Activated CD4-positive, alpha-beta memory T cell treated with anti-CD3 and anti-CD28 coated beads for 36 hours (primary cell): ENCODE data around the gene ALDH5A1. TPM values are rescaled to one million over a fixed set of nuclear protein-coding genes. Genes with fewer than 3 reads are reported as not detected.

Experiments used
- CTCF ChIA-PET: fragments of 350-600 bp; sonication (Branson Sonifier 250); formaldehyde crosslinking; loops from one replicate; lab custom pipeline; 2021; ENCODE audit warnings: antibody characterized with exemption, inconsistent platforms; lab: Charles Lee
- POLR2A ChIA-PET: fragments of 350-600 bp; sonication (Branson Sonifier 250); formaldehyde crosslinking; loops from one replicate; lab custom pipeline; 2021; ENCODE audit warnings: antibody characterized with exemption; lab: Charles Lee
- DNase-seq: peaks from one replicate; pipeline ENCODE4 v3.0.0-alpha.2; 2020
- H3K27ac Mint-ChIP-seq: one replicate; pipeline ENCODE4 v1.8.0; 2021; ENCODE audit warnings: mixed read lengths
- H3K27me3 Mint-ChIP-seq: one replicate; pipeline ENCODE4 v1.8.0; 2021; ENCODE audit warnings: mixed read lengths
- H3K36me3 Mint-ChIP-seq: one replicate; pipeline ENCODE4 v1.8.0; 2021; ENCODE audit warnings: mixed read lengths
- H3K4me1 Mint-ChIP-seq: one replicate; pipeline ENCODE4 v1.8.0; 2021; ENCODE audit warnings: low read depth, mixed read lengths
- H3K4me3 Mint-ChIP-seq: one replicate; pipeline ENCODE4 v1.8.0; 2021; ENCODE audit warnings: mild to moderate bottlenecking, mixed read lengths
- H3K9me3 Mint-ChIP-seq: one replicate; pipeline ENCODE4 v1.8.0; 2021; ENCODE audit warnings: mixed read lengths
- intact Hi-C: fragments of 100-400 bp; cut with micrococcal nuclease; formaldehyde crosslinking; loops from one replicate; pipeline ENCODE4 v1.15.1; 2023
- total RNA-seq, 2 experiments: library from RNA; stranded (reverse); gene quantifications; one replicate each; pipeline ENCODE4 v1.2.3, GENCODE V29; 2021

The ALDH5A1 gene
- total RNA-seq, 2 experiments from 2014 or later: 13.1 to 13.9 TPM

GRCh38 chr6:24460966-24461365, 33.8 kb upstream of the ALDH5A1 start:
- ChIA-PET CTCF (no interaction called here), POLR2A (no interaction called here)
- no peaks in the 10 kb centered on the region for H3K27me3 Mint-ChIP-seq

GRCh38 chr6:24464253-24465038, 30.3 kb upstream of the ALDH5A1 start:
- Mint-ChIP-seq H3K36me3 (no peaks in the 10 kb centered on the region), H3K27me3 (no peaks in the 10 kb centered on the region), H3K4me1 (no peaks in the 10 kb centered on the region), H3K27ac (no peak overlapping the region), H3K9me3 (no peaks in the 10 kb centered on the region), H3K4me3 (no peak overlapping the region)
- intact Hi-C loops: no loop called here
- DNase-seq: no peak
- ChIA-PET POLR2A (no interaction called here), CTCF (no interaction called here)

More at GRCh38 chr6:24460966-24461365, 33.8 kb upstream of the ALDH5A1 start:
- no peaks in the 10 kb centered on the region for H3K9me3 Mint-ChIP-seq
- no peaks in the 10 kb centered on the region for H3K4me1 Mint-ChIP-seq
- intact Hi-C loops: no loop called here
- no peak overlapping the region for H3K4me3 Mint-ChIP-seq
- H3K27ac Mint-ChIP-seq: no peak overlapping the region
- no peak for DNase-seq
- H3K36me3 Mint-ChIP-seq: no peaks in the 10 kb centered on the region

DNA sequence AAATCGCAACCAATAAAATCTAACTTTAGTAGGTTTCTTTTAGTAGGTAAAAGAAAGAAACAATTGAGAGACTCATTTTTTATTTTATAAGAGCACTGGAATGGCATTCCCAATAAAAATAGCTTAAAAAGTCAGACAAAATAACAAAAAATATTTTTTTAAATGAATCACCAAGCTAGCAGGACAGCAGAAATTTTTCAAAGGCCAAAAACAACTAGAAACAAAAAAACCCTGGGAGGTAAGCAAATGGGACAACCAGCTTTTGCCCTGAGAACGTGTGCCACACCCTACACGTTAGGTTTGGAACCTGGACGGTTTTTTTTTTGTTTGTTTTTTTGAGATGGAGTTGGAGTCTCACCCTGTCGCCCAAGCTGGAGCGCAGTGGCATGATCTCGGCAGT, 25.0 kb upstream of the ALDH5A1 start:
- H3K4me1 Mint-ChIP-seq: no peaks in the 10 kb centered on the region
- no peaks in the 10 kb centered on the region for H3K9me3 Mint-ChIP-seq
- no peak overlapping the region for H3K27ac Mint-ChIP-seq
- ChIA-PET CTCF (interaction anchor here (0.7 kb wide), 1 partner anchor 9 kb away, joined by 3 read pairs; no protein-coding TSS in a partner anchor), POLR2A (no interaction called here)
- DNase-seq: no peak
- no peaks in the 10 kb centered on the region for H3K27me3 Mint-ChIP-seq
- H3K36me3 Mint-ChIP-seq: no peaks in the 10 kb centered on the region
- intact Hi-C loops: no loop called here
- no peak overlapping the region for H3K4me3 Mint-ChIP-seq

- Mint-ChIP-seq H3K4me3 (no peak overlapping the region), H3K4me1 (no peaks in the 10 kb centered on the region), H3K36me3 (no peaks in the 10 kb centered on the region), H3K9me3 (no peaks in the 10 kb centered on the region), H3K27ac (no peak overlapping the region), H3K27me3 (no peaks in the 10 kb centered on the region)
- ChIA-PET CTCF (no interaction called here), POLR2A (no interaction called here)
- intact Hi-C loops: no loop called here
- no peak for DNase-seq
Measured at GRCh38 chr6:24472181-24472580, 22.6 kb upstream of the ALDH5A1 start.

DNA sequence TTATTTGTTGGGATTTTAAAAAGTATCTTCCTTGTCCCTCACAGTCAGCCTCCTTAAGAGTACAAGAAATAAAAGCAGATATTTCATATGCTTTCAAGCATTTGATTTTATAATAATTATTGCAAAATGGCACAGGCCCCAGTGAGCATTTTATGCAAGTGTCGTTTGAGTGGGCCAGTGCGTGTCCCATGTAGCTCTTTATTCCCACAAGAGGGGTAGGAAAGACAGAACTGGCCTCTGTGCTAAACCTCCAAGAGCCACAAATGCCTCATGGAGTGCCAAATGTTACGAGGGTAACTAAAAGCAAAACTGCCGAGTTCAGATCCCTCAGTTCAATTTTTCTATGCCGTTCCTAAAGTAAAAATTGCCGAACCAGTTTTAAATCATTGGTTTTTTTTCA, 18.1 kb upstream of the ALDH5A1 start:
- Mint-ChIP-seq H3K27me3 (no peaks in the 10 kb centered on the region), H3K4me1 (no peaks in the 10 kb centered on the region), H3K9me3 (no peaks in the 10 kb centered on the region), H3K36me3 (no peaks in the 10 kb centered on the region), H3K4me3 (no peak overlapping the region), H3K27ac (no peak overlapping the region)
- intact Hi-C loops: no loop called here
- POLR2A ChIA-PET: no interaction called here
- CTCF ChIA-PET: no interaction called here
- no peak for DNase-seq

- no peaks in the 10 kb centered on the region for H3K4me1 Mint-ChIP-seq
- intact Hi-C loops: no loop called here
- H3K36me3 Mint-ChIP-seq: no peaks in the 10 kb centered on the region
- no peak for DNase-seq
- CTCF ChIA-PET: interaction anchor here (0.7 kb wide), 1 partner anchor 44 kb away, joined by 3 read pairs; no protein-coding TSS in a partner anchor
- no peak overlapping the region for H3K4me3 Mint-ChIP-seq
- POLR2A ChIA-PET: no interaction called here
- no peak overlapping the region for H3K27ac Mint-ChIP-seq
- no peaks in the 10 kb centered on the region for H3K27me3 Mint-ChIP-seq
- H3K9me3 Mint-ChIP-seq: no peaks in the 10 kb centered on the region
Measured at GRCh38 chr6:24477070-24477469, 17.7 kb upstream of the ALDH5A1 start.

GRCh38 chr6:24478903-24479302, 15.9 kb upstream of the ALDH5A1 start:
- H3K27me3 Mint-ChIP-seq: no peaks in the 10 kb centered on the region
- no peak overlapping the region for H3K4me3 Mint-ChIP-seq
- intact Hi-C loops: no loop called here
- no peak overlapping the region for H3K27ac Mint-ChIP-seq
- DNase-seq: no peak
- no peaks in the 10 kb centered on the region for H3K9me3 Mint-ChIP-seq
- POLR2A ChIA-PET: no interaction called here
- H3K4me1 Mint-ChIP-seq: no peaks in the 10 kb centered on the region
- no peaks in the 10 kb centered on the region for H3K36me3 Mint-ChIP-seq
- CTCF ChIA-PET: interaction anchor here (0.5 kb wide), 1 partner anchor 9 kb away, joined by 3 read pairs; no protein-coding TSS in a partner anchor

- H3K9me3 Mint-ChIP-seq: no peaks in the 10 kb centered on the region
- ChIA-PET POLR2A (no interaction called here), CTCF (interaction anchor here (1.9 kb wide), 1 partner anchor 14 kb away, joined by 6 read pairs; the partner anchor contains the start of gene ALDH5A1)
- H3K4me1 Mint-ChIP-seq: no peaks in the 10 kb centered on the region
- intact Hi-C loops: no loop called here
- H3K36me3 Mint-ChIP-seq: no peaks in the 10 kb centered on the region
- no peaks in the 10 kb centered on the region for H3K27me3 Mint-ChIP-seq
- no peak overlapping the region for H3K4me3 Mint-ChIP-seq
- H3K27ac Mint-ChIP-seq: no peak overlapping the region
- DNase-seq: no peak
Measured at GRCh38 chr6:24480705-24481104, 14.1 kb upstream of the ALDH5A1 start.

DNA sequence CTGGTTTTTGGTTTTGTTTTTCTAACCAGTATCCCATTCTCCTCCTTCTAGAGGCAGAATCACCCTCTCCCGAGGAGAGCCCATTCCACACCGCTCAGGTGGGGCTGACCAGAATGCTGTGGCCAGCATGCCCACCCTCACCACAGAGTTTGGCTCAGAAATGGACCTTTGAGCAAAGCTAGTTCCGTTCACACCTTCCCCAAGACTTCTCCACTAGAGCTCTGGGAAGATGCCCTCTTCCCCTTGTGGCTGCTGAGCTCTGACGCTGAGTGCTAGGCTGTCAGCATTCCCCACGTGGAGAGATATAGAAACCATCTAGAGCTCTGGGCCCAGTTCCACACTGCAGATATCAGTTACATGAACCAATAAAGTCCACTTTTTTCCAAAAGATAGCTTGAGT, 13.3 kb upstream of the ALDH5A1 start:
- H3K36me3 Mint-ChIP-seq: no peaks in the 10 kb centered on the region
- POLR2A ChIA-PET: no interaction called here
- no peak for DNase-seq
- intact Hi-C loops: no loop called here
- H3K9me3 Mint-ChIP-seq: no peaks in the 10 kb centered on the region
- CTCF ChIA-PET: interaction anchor here (0.9 to 1.9 kb wide), 3 partner anchors 13 to 51 kb away, joined by 3 to 6 read pairs (median 4); partner anchors contain the start of gene ALDH5A1
- no peaks in the 10 kb centered on the region for H3K4me1 Mint-ChIP-seq
- no peak overlapping the region for H3K4me3 Mint-ChIP-seq
- H3K27me3 Mint-ChIP-seq: no peaks in the 10 kb centered on the region
- no peak overlapping the region for H3K27ac Mint-ChIP-seq

GRCh38 chr6:24484657-24485323, 10.0 kb upstream of the ALDH5A1 start:
- DNase-seq: no peak
- intact Hi-C loops: no loop called here
- ChIA-PET CTCF (interaction anchor here (2.9 kb wide), 1 partner anchor 10 kb away, joined by 10 read pairs; the partner anchor contains the start of gene ALDH5A1), POLR2A (no interaction called here)
- H3K27me3 Mint-ChIP-seq: no peaks in the 10 kb centered on the region
- H3K9me3 Mint-ChIP-seq: no peaks in the 10 kb centered on the region
- no peaks in the 10 kb centered on the region for H3K4me1 Mint-ChIP-seq
- H3K4me3 Mint-ChIP-seq: no peak overlapping the region
- H3K27ac Mint-ChIP-seq: no peak overlapping the region
- no peaks in the 10 kb centered on the region for H3K36me3 Mint-ChIP-seq

- ChIA-PET POLR2A (no interaction called here), CTCF (interaction anchor here (2.9 kb wide), 1 partner anchor 9 kb away, joined by 10 read pairs; the partner anchor contains the start of gene ALDH5A1)
- Mint-ChIP-seq H3K4me1 (no peaks in the 10 kb centered on the region), H3K9me3 (no peaks in the 10 kb centered on the region), H3K36me3 (no peaks in the 10 kb centered on the region), H3K27me3 (no peaks in the 10 kb centered on the region), H3K27ac (no peak overlapping the region), H3K4me3 (no peak overlapping the region)
- no peak for DNase-seq
- intact Hi-C loops: no loop called here
Measured at GRCh38 chr6:24486065-24486464, 8.7 kb upstream of the ALDH5A1 start.

GRCh38 chr6:24489470-24489869, 5.3 kb upstream of the ALDH5A1 start, which contains the start of gene GPLD1:
GPLD1 (minus strand) TSS chr6:24489578; CDS start chr6:24489511, 67 bp downstream.
- no peak for DNase-seq
- intact Hi-C loops: no loop called here
- H3K4me3 Mint-ChIP-seq: no peak within 1 kb of the TSS
- peaks cover 10% of the 10 kb centered on the region for H3K4me1 Mint-ChIP-seq
- no peaks in the 10 kb centered on the region for H3K27me3 Mint-ChIP-seq
- no peak within 1 kb of the TSS for H3K27ac Mint-ChIP-seq
- H3K36me3 Mint-ChIP-seq: no peaks in the 10 kb centered on the region
- CTCF ChIA-PET: no interaction called here
- H3K9me3 Mint-ChIP-seq: no peaks in the 10 kb centered on the region
- POLR2A ChIA-PET: no interaction called here
